Neural cell (in vitro differentiated cells): ENCODE measurements around the gene XPR1. TPM values are rescaled to one million over a fixed set of nuclear protein-coding genes. Genes with fewer than 3 reads are reported as not detected.
"Not testable (repeated sequence)": the region's sequence is repeated elsewhere in the genome, so short reads cannot be mapped to it uniquely, and the experiment has no call there.

ENCODE experiments used
- H2AFZ ChIP-seq: fragments of 200-600, 300-800 bp; sonication (generic), shearing (Covaris generic); 2 replicates; pipeline ENCODE4 v1.6.0; 2014; ENCODE audit warnings: low read depth, mild to moderate bottlenecking, antibody characterized with exemption, low read length, moderate library complexity
- H3F3A ChIP-seq: fragments of 200-600 bp; shearing (Covaris generic); 2 replicates; pipeline ENCODE4 v1.6.1; 2016; ENCODE audit warnings: mild to moderate bottlenecking, moderate library complexity, mixed read lengths, antibody characterized with exemption, low read length; ENCODE audit not compliant: insufficient read depth, poor library complexity, severe bottlenecking
- H3K27ac ChIP-seq: fragments of 200-600, 300-800 bp; sonication (generic), shearing (Covaris generic); 2 replicates; pipeline ENCODE4 v1.5.1; 2014; ENCODE audit warnings: mild to moderate bottlenecking, low read length, moderate library complexity
- H3K27me3 ChIP-seq: fragments of 300-800, 200-600 bp; sonication (generic), shearing (Covaris generic); 2 replicates; pipeline ENCODE4 v1.6.0; 2014; ENCODE audit warnings: mild to moderate bottlenecking, low read depth, low read length, moderate library complexity; ENCODE audit not compliant: insufficient read depth
- H3K36me3 ChIP-seq: fragments of 300-800, 200-600 bp; sonication (generic), shearing (Covaris generic); 2 replicates; pipeline ENCODE4 v1.5.1; 2014; ENCODE audit warnings: mild to moderate bottlenecking, antibody characterized with exemption, low read length, moderate library complexity; ENCODE audit not compliant: insufficient read depth
- H3K4me2 ChIP-seq: fragments of 300-800, 200-600 bp; sonication (generic), shearing (Covaris generic); 2 replicates; pipeline ENCODE4 v1.6.0; 2014; ENCODE audit warnings: mild to moderate bottlenecking, low read length
- H3K4me3 ChIP-seq: fragments of 300-800, 200-600 bp; sonication (generic), shearing (Covaris generic); 2 replicates; pipeline ENCODE4 v1.5.1; 2014; ENCODE audit warnings: mild to moderate bottlenecking, low read length, moderate library complexity
- H3K79me2 ChIP-seq: fragments of 200-600 bp; shearing (Covaris generic); replicated peaks from 2 replicates; pipeline ENCODE4 v1.6.0; 2014; ENCODE audit warnings: mild to moderate bottlenecking, low read length, moderate library complexity; ENCODE audit not compliant: insufficient read depth
- H3K9ac ChIP-seq: fragments of 300-800, 200-600 bp; sonication (generic), shearing (Covaris generic); 2 replicates; pipeline ENCODE4 v1.6.1; 2016; ENCODE audit warnings: mild to moderate bottlenecking, low read length, mixed read lengths
- H3K9me2 ChIP-seq: fragments of 200-600 bp; shearing (Covaris generic); 2 replicates; pipeline ENCODE4 v1.6.1; 2016; ENCODE audit warnings: mild to moderate bottlenecking, low read length, mixed read lengths; ENCODE audit not compliant: insufficient read depth
- H3K9me3 ChIP-seq: fragments of 200-600, 300-800 bp; sonication (generic), shearing (Covaris generic); 2 replicates; pipeline ENCODE4 v1.6.1; 2016; ENCODE audit warnings: mild to moderate bottlenecking, mixed run types, low read length, moderate library complexity, mixed read lengths
- H4K20me1 ChIP-seq: fragments of 200-600 bp; shearing (Covaris generic); 2 replicates; pipeline ENCODE4 v1.6.1; 2016; ENCODE audit warnings: mild to moderate bottlenecking, mixed run types; ENCODE audit not compliant: insufficient read depth
- EP300 ChIP-seq: fragments of 450-650 bp; conservative IDR thresholded peaks from 2 replicates; pipeline ENCODE4 v1.6.1; 2014; ENCODE audit warnings: antibody characterized with exemption, mild to moderate bottlenecking, moderate library complexity; ENCODE audit not compliant: poor library complexity, severe bottlenecking
- EZH2 ChIP-seq: fragments of 200-600, 300-800 bp; shearing (Covaris generic), sonication (generic); IDR thresholded peaks from 2 replicates; pipeline ENCODE4 v1.6.1; 2014; ENCODE audit warnings: antibody characterized with exemption, low read length, borderline replicate concordance, mild to moderate bottlenecking; ENCODE audit not compliant: insufficient read depth, poor library complexity, severe bottlenecking
- MXI1 ChIP-seq: fragments of 450-650 bp; conservative IDR thresholded peaks from 2 replicates; pipeline ENCODE4 v1.6.1; 2014; ENCODE audit warnings: antibody characterized with exemption, mild to moderate bottlenecking; ENCODE audit not compliant: poor library complexity, severe bottlenecking
- POLR2AphosphoS5 ChIP-seq: IDR thresholded peaks from 2 replicates; pipeline ENCODE4 v1.6.1; 2012
- RAD21 ChIP-seq: fragments of 450-650 bp; conservative IDR thresholded peaks from 2 replicates; pipeline ENCODE4 v1.6.1; 2014; ENCODE audit warnings: antibody characterized with exemption, mild to moderate bottlenecking, moderate library complexity
- SMC3 ChIP-seq: fragments of 450-650 bp; conservative IDR thresholded peaks from 2 replicates; pipeline ENCODE4 v1.6.1; 2014; ENCODE audit warnings: antibody characterized with exemption, mild to moderate bottlenecking, moderate library complexity; ENCODE audit not compliant: poor library complexity
- TAF1 ChIP-seq: IDR thresholded peaks from 2 replicates; pipeline ENCODE4 v1.6.1; 2012; ENCODE audit warnings: low read depth
- polyA plus RNA-seq: library from polyadenylated mRNA; depleted of rRNA; stranded (reverse); fragments of >200 nt; gene quantifications from 2 replicates; pipeline ENCODE4 v1.2.3, GENCODE V29; 2014
- TF ChIP-seq, protein P1 (sequence below): IDR thresholded peaks from 2 replicates; pipeline ENCODE4 v1.6.1; 2012; ENCODE audit warnings: borderline replicate concordance
- TF ChIP-seq, protein P2 (sequence below): fragments of 450-650 bp; IDR thresholded peaks from 2 replicates; pipeline ENCODE4 v1.5.1; 2014; ENCODE audit warnings: antibody characterized with exemption, mild to moderate bottlenecking, moderate library complexity; ENCODE audit not compliant: poor library complexity, severe bottlenecking

The XPR1 gene
- polyA plus RNA-seq, 1 donor from 2014 or later, result 185 TPM

DNA sequence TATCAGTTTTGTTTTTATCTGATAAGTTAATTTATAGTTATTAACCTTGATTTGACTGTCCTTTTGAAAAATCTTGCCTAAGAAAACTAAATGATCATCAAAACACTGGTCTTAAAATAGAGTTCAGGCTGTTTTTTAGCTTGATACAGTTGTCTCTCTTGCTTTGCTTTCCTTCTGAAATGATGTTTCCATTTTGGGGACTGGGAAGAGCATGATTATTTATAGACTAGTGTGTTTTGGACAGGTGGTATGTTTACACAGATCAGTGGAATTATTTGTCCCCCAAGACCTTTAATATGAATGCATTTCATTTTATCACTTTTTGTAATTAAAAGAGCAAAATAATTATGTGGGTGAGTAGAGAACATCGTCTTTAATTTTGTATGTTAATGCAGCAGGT is 90.8 kb downstream of the XPR1 start:
- no peaks in the 10 kb centered on the region for H3K9me2 ChIP-seq
- no peaks in the 10 kb centered on the region for H3K9me3 ChIP-seq
- H4K20me1 ChIP-seq, result no peaks in the 10 kb centered on the region
- no peak overlapping the region for H3K9ac ChIP-seq
- H3K4me3 ChIP-seq, result no peak overlapping the region
- no peaks in the 10 kb centered on the region for H3K36me3 ChIP-seq
- no peak overlapping the region for H3K4me2 ChIP-seq
- H2AFZ ChIP-seq, result no peak overlapping the region
- no peaks in the 10 kb centered on the region for H3F3A ChIP-seq
- peaks cover 49% of the 10 kb centered on the region for H3K79me2 ChIP-seq
- H3K27me3 ChIP-seq, result no peaks in the 10 kb centered on the region
- no peak for TF ChIP-seq POLR2AphosphoS5
- no peak for TF ChIP-seq TAF1
- TF ChIP-seq, protein P1, sequence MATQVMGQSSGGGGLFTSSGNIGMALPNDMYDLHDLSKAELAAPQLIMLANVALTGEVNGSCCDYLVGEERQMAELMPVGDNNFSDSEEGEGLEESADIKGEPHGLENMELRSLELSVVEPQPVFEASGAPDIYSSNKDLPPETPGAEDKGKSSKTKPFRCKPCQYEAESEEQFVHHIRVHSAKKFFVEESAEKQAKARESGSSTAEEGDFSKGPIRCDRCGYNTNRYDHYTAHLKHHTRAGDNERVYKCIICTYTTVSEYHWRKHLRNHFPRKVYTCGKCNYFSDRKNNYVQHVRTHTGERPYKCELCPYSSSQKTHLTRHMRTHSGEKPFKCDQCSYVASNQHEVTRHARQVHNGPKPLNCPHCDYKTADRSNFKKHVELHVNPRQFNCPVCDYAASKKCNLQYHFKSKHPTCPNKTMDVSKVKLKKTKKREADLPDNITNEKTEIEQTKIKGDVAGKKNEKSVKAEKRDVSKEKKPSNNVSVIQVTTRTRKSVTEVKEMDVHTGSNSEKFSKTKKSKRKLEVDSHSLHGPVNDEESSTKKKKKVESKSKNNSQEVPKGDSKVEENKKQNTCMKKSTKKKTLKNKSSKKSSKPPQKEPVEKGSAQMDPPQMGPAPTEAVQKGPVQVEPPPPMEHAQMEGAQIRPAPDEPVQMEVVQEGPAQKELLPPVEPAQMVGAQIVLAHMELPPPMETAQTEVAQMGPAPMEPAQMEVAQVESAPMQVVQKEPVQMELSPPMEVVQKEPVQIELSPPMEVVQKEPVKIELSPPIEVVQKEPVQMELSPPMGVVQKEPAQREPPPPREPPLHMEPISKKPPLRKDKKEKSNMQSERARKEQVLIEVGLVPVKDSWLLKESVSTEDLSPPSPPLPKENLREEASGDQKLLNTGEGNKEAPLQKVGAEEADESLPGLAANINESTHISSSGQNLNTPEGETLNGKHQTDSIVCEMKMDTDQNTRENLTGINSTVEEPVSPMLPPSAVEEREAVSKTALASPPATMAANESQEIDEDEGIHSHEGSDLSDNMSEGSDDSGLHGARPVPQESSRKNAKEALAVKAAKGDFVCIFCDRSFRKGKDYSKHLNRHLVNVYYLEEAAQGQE, result no peak
- no peak for TF ChIP-seq EZH2
- TF ChIP-seq, protein P2, sequence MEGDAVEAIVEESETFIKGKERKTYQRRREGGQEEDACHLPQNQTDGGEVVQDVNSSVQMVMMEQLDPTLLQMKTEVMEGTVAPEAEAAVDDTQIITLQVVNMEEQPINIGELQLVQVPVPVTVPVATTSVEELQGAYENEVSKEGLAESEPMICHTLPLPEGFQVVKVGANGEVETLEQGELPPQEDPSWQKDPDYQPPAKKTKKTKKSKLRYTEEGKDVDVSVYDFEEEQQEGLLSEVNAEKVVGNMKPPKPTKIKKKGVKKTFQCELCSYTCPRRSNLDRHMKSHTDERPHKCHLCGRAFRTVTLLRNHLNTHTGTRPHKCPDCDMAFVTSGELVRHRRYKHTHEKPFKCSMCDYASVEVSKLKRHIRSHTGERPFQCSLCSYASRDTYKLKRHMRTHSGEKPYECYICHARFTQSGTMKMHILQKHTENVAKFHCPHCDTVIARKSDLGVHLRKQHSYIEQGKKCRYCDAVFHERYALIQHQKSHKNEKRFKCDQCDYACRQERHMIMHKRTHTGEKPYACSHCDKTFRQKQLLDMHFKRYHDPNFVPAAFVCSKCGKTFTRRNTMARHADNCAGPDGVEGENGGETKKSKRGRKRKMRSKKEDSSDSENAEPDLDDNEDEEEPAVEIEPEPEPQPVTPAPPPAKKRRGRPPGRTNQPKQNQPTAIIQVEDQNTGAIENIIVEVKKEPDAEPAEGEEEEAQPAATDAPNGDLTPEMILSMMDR, result no peak
- no peak overlapping the region for H3K27ac ChIP-seq

DNA sequence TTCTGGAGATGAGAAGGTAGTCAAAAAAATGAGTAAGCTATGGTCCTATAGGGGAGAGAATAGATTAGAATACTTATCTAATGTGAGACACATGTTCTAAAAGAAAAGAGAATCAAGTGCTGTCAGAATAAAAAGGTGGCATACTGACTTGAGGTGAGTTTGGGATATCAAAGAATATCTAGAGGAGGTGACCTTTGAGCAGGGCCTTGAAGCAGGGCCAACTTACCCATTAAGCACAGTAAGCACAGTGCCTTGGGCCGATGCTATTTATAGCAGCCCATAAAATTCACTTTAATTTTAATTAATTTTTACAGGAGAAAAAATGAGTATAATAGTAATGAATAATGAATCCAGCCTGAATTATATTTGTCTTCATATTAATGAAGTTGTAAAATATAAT is 92.2 kb downstream of the XPR1 start:
- no peak overlapping the region for H3K9ac ChIP-seq
- no peak for TF ChIP-seq TAF1
- no peak for TF ChIP-seq EP300
- no peak for TF ChIP-seq MXI1
- TF ChIP-seq, protein P1, result no peak
- TF ChIP-seq, protein P2, result no peak
- no peak for TF ChIP-seq EZH2
- no peak for TF ChIP-seq POLR2AphosphoS5
- no peak for TF ChIP-seq RAD21
- TF ChIP-seq SMC3, result no peak

DNA sequence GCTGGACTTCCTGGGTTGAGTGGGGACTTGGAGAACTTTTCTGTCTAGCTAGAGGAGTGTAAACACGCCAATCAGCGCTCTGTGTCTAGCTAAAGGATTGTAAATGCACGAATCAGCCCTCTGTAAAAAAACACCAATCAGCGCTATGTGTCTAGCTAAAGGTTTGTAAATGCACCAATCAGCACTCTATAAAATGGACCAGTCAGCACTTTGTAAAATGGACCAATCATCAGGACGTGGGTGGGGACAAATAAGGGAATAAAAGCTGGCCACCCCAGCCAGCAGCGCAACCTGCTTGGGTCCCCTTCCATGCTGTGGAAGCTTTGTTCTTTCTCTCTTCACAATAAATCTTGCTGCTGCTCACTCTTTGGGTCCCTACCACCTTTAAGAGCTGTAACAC is 94.2 kb downstream of the XPR1 start:
- not testable (repeated sequence) for H2AFZ ChIP-seq, H3F3A ChIP-seq, H3K9ac ChIP-seq, H3K4me2 ChIP-seq, H3K9me2 ChIP-seq, H3K27me3 ChIP-seq, H4K20me1 ChIP-seq, H3K4me3 ChIP-seq, H3K9me3 ChIP-seq, H3K27ac ChIP-seq, H3K36me3 ChIP-seq
- H3K79me2 ChIP-seq, result peaks cover 46% of the 10 kb centered on the region

More for the DNA sequence above, 92.2 kb downstream of the XPR1 start:
- no peaks in the 10 kb centered on the region for H3F3A ChIP-seq
- no peak overlapping the region for H3K4me3 ChIP-seq
- H4K20me1 ChIP-seq, result no peaks in the 10 kb centered on the region
- no peaks in the 10 kb centered on the region for H3K27me3 ChIP-seq
- no peak overlapping the region for H2AFZ ChIP-seq
- H3K9me3 ChIP-seq, result no peaks in the 10 kb centered on the region
- H3K9me2 ChIP-seq, result no peaks in the 10 kb centered on the region
- H3K27ac ChIP-seq, result no peak overlapping the region
- no peaks in the 10 kb centered on the region for H3K36me3 ChIP-seq
- H3K4me2 ChIP-seq, result no peak overlapping the region
- peaks cover 46% of the 10 kb centered on the region for H3K79me2 ChIP-seq
